HepG2 (cell line): Measurements from ENCODE around the gene LIN28A. TPM values are rescaled to one million over a fixed set of nuclear protein-coding genes. Genes with fewer than 3 reads are reported as not detected.

Source experiments
- ATAC-seq: fragments of 200-7000 bp; cut with Tn5 transposase; 3 replicates; pipeline ENCODE4 v1.9.1; 2020; ENCODE audit warnings: mild to moderate bottlenecking, moderate library complexity
- BruUV-seq: library from RNA; stranded (reverse); fragments of 400-500 nt; replicated peaks from 2 replicates; lab custom pipeline; 2021; lab: Mats Ljungman, UMichigan
- CTCF ChIA-PET: fragments of 300-600 bp; formaldehyde crosslinking; extraction: SDS; loops from one replicate; lab custom pipeline; 2021; ENCODE audit warnings: low total read pairs, inconsistent platforms, low intra/inter-chr PET ratio; lab: Yijun Ruan, JAX
- POLR2A ChIA-PET: fragments of 350-600 bp; sonication (Branson Sonifier 250); formaldehyde crosslinking; loops from one replicate; lab custom pipeline; 2020; ENCODE audit warnings: antibody characterized with exemption, inconsistent platforms; lab: Yijun Ruan, JAX
- DNase-seq: peaks from one replicate; pipeline ENCODE4 v3.0.0-alpha.2; 2015; ENCODE audit warnings: low spot score
- FAIRE-seq: peaks from 3 replicates; lab custom pipeline; 2011; peaks lifted over from hg19 to GRCh38; lab: Jason Lieb, UNC
- H2AFZ ChIP-seq: one replicate; pipeline ENCODE4 v1.6.1; 2011; ENCODE audit warnings: low read length, inconsistent platforms
- H3K27ac ChIP-seq: fragments of 300-600 bp; 3 replicates; pipeline ENCODE4 v1.8.0; 2011; ENCODE audit warnings: mixed run types, mild to moderate bottlenecking, mixed read lengths, low read length, inconsistent platforms; ENCODE audit not compliant: insufficient read depth; ENCODE audit errors: extremely low read length
- H3K27me3 ChIP-seq, 2 experiments: fragments of 200-600 bp in 1 of 2; 2 replicates in 1 of 2; 3 replicates in 1 of 2; pipeline versions ENCODE4 v1.6.0 to v1.8.0; 2011; ENCODE audit warnings: low read length in 2 of 2, mild to moderate bottlenecking in 2 of 2, moderate library complexity in 2 of 2, inconsistent platforms in 1 of 2; ENCODE audit not compliant: insufficient read depth in 2 of 2, control insufficient read depth in 1 of 2
- H3K36me3 ChIP-seq, 2 experiments: fragments of 200-600 bp in 1 of 2; replicated peaks in 1 of 2; 2 replicates in 1 of 2; 3 replicates in 1 of 2; pipeline versions ENCODE4 v1.5.1 to v1.8.0; 2011; ENCODE audit warnings: low read length in 2 of 2, inconsistent platforms in 1 of 2; ENCODE audit not compliant: insufficient read depth in 2 of 2, control insufficient read depth in 1 of 2
- H3K4me1 ChIP-seq: 2 replicates; pipeline ENCODE4 v1.5.1; 2012; ENCODE audit warnings: low read length, inconsistent platforms; ENCODE audit not compliant: insufficient read depth
- H3K4me2 ChIP-seq: 2 replicates; pipeline ENCODE4 v1.6.0; 2011; ENCODE audit warnings: low read depth, low read length, inconsistent platforms
- H3K4me3 ChIP-seq, 3 experiments: fragments of 200-600 bp in 1 of 3; sonication (generic), shearing (Covaris generic) in 1 of 3; replicated peaks in 1 of 3; 2 replicates each; pipeline ENCODE4 v1.5.1; 2011 to 2016; ENCODE audit warnings: low read length in 3 of 3, inconsistent platforms in 2 of 3, low read depth in 2 of 3, mild to moderate bottlenecking in 2 of 3, control low read depth in 1 of 3, mixed read lengths in 1 of 3; ENCODE audit not compliant: insufficient read depth in 1 of 3
- H3K79me2 ChIP-seq: one replicate; pipeline ENCODE4 v1.6.1; 2011; ENCODE audit warnings: low read length, inconsistent platforms; ENCODE audit not compliant: insufficient read depth
- H3K9ac ChIP-seq: 2 replicates; pipeline ENCODE4 v1.6.0; 2011; ENCODE audit warnings: mild to moderate bottlenecking, low read depth, low read length, inconsistent platforms; ENCODE audit not compliant: insufficient read depth
- H3K9me3 ChIP-seq: 2 replicates; pipeline ENCODE4 v1.5.1; 2012; ENCODE audit warnings: mild to moderate bottlenecking, low read length
- H4K20me1 ChIP-seq: 2 replicates; pipeline ENCODE4 v1.6.0; 2011; ENCODE audit warnings: inconsistent platforms, mild to moderate bottlenecking, low read length, moderate library complexity; ENCODE audit not compliant: insufficient read depth
- RAD51 ChIP-seq: fragments of 450-650 bp; IDR thresholded peaks from 2 replicates; pipeline ENCODE4 v1.6.1; 2016; ENCODE audit warnings: borderline replicate concordance
- XRCC5 ChIP-seq: fragments of 200-400 bp; formaldehyde crosslinking; optimal IDR thresholded peaks from 2 replicates; pipeline ENCODE3; 2017; ENCODE audit warnings: mild to moderate bottlenecking, low read length
- ZNF615 ChIP-seq: sonication (generic); formaldehyde crosslinking; IDR thresholded peaks from 2 replicates; pipeline ENCODE4 v1.5.0; 2020; ENCODE audit warnings: mild to moderate bottlenecking, missing genetic modification reagents, borderline replicate concordance
- ZNF639 ChIP-seq: conservative IDR thresholded peaks from 2 replicates; pipeline ENCODE4 v1.6.1; 2018; ENCODE audit warnings: missing genetic modification reagents
- in situ Hi-C: cut with HindIII; loops from 2 replicates; pipeline ENCODE4 v1.10.0; 2017; ENCODE audit warnings: low pct_unique_long_range_greater_than_20kb; ENCODE audit not compliant: extremely low pct_ligation_motif_present
- intact Hi-C: fragments of 100-400 bp; cut with micrococcal nuclease; formaldehyde crosslinking; loops from one replicate; pipeline ENCODE4 v1.10.0; 2022; ENCODE audit not compliant: unreplicated experiment
- polyA plus RNA-seq, 8 experiments: library from polyadenylated mRNA; depleted of rRNA in 3 of 8; stranded (reverse) in 7 of 8; unstranded in 1 of 8; fragments of >200 nt; fragmentation: Illumina TruSeq in 4 of 8; extraction: Trizol in 4 of 8; gene quantifications; 2 replicates each; pipeline versions ENCODE4 v1.2.1 to v1.2.3, GENCODE V29; 2011 to 2016; ENCODE audit warnings: low read depth in 4 of 8, missing spikeins in 1 of 8, mixed read lengths in 1 of 8; ENCODE audit not compliant: insufficient read depth in 1 of 8
- total RNA-seq, 5 experiments: library from RNA; depleted of rRNA; stranded (reverse); fragments of >200 nt; fragmentation: Illumina TruSeq; extraction: Trizol; gene quantifications; 2 replicates each; pipeline ENCODE4 v1.2.3, GENCODE V29; 2016; ENCODE audit warnings: low read depth in 1 of 5
- TF ChIP-seq, protein P1 (sequence below): sonication (generic); formaldehyde crosslinking; IDR thresholded peaks from 2 replicates; pipeline ENCODE4 v1.5.0; 2020; ENCODE audit warnings: missing genetic modification reagents

The LIN28A gene
- total and polyA plus RNA-seq, 2 of the 13 experiments (the other 11 are each of a cell fraction or from before 2014, with no cell fraction given): not detected

DNA sequence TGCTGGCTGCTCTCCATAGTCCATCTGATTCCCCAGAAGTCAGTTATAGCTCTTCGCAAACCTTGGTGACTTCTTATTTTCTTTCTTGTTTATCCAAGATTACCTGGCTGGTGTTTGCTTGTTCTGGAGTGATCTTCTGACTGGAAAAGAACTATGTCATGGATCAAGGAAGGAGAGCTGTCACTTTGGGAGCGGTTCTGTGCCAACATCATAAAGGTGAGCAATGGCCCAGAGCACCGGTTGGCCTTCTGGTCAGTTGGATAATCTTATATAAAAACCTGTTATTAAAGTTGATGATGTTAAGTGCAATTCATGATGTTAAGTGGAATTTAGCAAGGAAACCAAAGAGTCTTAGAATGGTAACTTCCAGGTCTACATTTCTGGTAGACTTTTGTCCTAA, 22.2 kb downstream of the LIN28A start (continued):
- TF ChIP-seq, protein P1, sequence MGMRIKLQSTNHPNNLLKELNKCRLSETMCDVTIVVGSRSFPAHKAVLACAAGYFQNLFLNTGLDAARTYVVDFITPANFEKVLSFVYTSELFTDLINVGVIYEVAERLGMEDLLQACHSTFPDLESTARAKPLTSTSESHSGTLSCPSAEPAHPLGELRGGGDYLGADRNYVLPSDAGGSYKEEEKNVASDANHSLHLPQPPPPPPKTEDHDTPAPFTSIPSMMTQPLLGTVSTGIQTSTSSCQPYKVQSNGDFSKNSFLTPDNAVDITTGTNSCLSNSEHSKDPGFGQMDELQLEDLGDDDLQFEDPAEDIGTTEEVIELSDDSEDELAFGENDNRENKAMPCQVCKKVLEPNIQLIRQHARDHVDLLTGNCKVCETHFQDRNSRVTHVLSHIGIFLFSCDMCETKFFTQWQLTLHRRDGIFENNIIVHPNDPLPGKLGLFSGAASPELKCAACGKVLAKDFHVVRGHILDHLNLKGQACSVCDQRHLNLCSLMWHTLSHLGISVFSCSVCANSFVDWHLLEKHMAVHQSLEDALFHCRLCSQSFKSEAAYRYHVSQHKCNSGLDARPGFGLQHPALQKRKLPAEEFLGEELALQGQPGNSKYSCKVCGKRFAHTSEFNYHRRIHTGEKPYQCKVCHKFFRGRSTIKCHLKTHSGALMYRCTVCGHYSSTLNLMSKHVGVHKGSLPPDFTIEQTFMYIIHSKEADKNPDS (CRISPR knock-in tag): no peak
- TF ChIP-seq XRCC5 (no peak), ZNF615 (no peak)

- peaks cover 0 to 4% of the 10 kb centered on the region in 2 experiments; a peak in 1 of 5 replicates for H3K27me3 ChIP-seq
- no peak for DNase-seq
- ATAC-seq: no peak
- no peak for FAIRE-seq
- H3K4me1 ChIP-seq: peaks cover 25% of the 10 kb centered on the region
- no peak overlapping the region for H2AFZ ChIP-seq
- in situ Hi-C loops (no loop called here), intact Hi-C loops (no loop called here)
- no peaks in the 10 kb centered on the region for H3K9me3 ChIP-seq
- H3K9ac ChIP-seq: no peak overlapping the region
- no TSS peak for BruUV-seq
- no peak overlapping the region for H3K4me3 ChIP-seq
- no peak overlapping the region for H3K27ac ChIP-seq
- ChIA-PET POLR2A (interaction anchor here (0.7 kb wide), 1 partner anchor 62 kb away, joined by 3 read pairs; no protein-coding TSS in a partner anchor), CTCF (no interaction called here)
- peaks cover 11% of the 10 kb centered on the region for H3K79me2 ChIP-seq
- TF ChIP-seq ZNF639 (CRISPR knock-in tag): no peak
- no peak for TF ChIP-seq RAD51
- peaks cover 7 to 26% of the 10 kb centered on the region in 2 experiments; a peak in 4 of 5 replicates for H3K36me3 ChIP-seq
- H3K4me2 ChIP-seq: no peak overlapping the region
- no peaks in the 10 kb centered on the region for H4K20me1 ChIP-seq
Measured at GRCh38 chr1:26434161-26434752, 23.6 kb downstream of the LIN28A start.
